ENCODE data around the gene VPS37B. TPM values are rescaled to one million over a fixed set of nuclear protein-coding genes. Genes with fewer than 3 reads are reported as not detected.
A peak's percentile ranks its signal among the peaks of the same experiment; 100 is the strongest.

Gene VPS37B
- total and polyA plus RNA-seq, 2 of the 8 experiments (the other 6 are each of a cell fraction or from before 2014, with no cell fraction given) = 11.9 to 15.7 TPM

DNA sequence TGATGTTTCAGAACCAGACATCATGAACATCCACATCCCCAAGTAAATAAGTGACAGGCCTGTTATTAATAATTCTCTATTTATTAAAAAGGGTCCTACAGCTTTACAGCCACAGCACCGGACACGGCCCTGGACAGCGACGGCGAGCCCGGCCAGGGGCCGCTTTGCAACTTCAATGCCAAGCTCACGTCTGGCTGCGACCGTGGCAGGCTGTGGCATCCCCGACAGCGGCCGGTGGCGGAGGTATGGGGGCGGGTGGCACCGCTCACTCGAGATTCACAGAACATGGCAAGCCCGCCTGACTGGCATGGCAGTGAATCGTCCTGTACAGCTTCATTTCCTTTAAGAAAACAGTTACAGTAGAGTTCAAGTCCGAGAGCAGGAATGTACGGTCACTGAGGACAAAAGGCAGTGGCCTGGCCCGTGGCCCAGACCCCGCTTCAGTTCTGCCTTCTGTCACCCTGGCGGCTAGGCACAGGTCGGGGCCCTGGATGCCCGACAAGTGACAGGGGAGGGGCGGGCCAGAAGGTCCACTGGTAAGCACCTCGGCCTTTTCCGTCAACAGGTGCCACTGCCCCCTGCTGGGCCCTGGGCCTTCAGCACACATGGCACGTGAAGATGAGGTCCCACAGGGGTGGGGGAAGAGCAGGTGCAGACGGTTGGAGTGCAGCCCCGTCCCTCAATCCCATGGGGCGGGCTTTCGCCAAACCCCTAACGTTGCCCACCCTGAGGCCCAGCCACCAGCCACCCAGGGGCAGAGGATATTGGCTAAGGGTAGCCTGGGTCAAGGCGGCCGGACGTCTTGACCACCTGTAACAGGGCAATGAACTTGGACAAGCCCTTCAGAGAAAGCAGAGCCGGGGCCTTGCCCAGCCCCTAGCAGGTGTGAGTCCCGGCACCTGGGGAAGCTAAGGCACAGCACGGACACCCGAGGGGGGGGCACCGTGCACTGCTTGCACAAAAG is 30.4 kb downstream of the VPS37B start (continued):
- TF ChIP-seq, protein P1, sequence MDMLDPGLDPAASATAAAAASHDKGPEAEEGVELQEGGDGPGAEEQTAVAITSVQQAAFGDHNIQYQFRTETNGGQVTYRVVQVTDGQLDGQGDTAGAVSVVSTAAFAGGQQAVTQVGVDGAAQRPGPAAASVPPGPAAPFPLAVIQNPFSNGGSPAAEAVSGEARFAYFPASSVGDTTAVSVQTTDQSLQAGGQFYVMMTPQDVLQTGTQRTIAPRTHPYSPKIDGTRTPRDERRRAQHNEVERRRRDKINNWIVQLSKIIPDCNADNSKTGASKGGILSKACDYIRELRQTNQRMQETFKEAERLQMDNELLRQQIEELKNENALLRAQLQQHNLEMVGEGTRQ (IDR thresholded peaks at IDR 0.05; ENCODE audit: low read length) = no peak
- TF ChIP-seq, protein P2, sequence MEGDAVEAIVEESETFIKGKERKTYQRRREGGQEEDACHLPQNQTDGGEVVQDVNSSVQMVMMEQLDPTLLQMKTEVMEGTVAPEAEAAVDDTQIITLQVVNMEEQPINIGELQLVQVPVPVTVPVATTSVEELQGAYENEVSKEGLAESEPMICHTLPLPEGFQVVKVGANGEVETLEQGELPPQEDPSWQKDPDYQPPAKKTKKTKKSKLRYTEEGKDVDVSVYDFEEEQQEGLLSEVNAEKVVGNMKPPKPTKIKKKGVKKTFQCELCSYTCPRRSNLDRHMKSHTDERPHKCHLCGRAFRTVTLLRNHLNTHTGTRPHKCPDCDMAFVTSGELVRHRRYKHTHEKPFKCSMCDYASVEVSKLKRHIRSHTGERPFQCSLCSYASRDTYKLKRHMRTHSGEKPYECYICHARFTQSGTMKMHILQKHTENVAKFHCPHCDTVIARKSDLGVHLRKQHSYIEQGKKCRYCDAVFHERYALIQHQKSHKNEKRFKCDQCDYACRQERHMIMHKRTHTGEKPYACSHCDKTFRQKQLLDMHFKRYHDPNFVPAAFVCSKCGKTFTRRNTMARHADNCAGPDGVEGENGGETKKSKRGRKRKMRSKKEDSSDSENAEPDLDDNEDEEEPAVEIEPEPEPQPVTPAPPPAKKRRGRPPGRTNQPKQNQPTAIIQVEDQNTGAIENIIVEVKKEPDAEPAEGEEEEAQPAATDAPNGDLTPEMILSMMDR (IDR thresholded peaks at IDR 0.05; ENCODE audit: control extremely low read depth in 1 of 3, insufficient read depth in 1 of 3, low read depth in 1 of 3, low read length in 3 of 3) = peak; percentile 17 to 42 (median 42); a peak in 3 of 4 replicates
- no peak for TF ChIP-seq KDM5A (IDR thresholded peaks at IDR 0.05; ENCODE audit: low read length)
- TF ChIP-seq TCF12 (IDR thresholded peaks at IDR 0.05; ENCODE audit: low read depth, low read length) = no peak
- no peak for TF ChIP-seq CHD2 (IDR thresholded peaks at IDR 0.05; ENCODE audit: low read length)
- no peak for TF ChIP-seq SP1 (IDR thresholded peaks at IDR 0.05; ENCODE audit: low read depth, low read length)
- TF ChIP-seq, protein P3, sequence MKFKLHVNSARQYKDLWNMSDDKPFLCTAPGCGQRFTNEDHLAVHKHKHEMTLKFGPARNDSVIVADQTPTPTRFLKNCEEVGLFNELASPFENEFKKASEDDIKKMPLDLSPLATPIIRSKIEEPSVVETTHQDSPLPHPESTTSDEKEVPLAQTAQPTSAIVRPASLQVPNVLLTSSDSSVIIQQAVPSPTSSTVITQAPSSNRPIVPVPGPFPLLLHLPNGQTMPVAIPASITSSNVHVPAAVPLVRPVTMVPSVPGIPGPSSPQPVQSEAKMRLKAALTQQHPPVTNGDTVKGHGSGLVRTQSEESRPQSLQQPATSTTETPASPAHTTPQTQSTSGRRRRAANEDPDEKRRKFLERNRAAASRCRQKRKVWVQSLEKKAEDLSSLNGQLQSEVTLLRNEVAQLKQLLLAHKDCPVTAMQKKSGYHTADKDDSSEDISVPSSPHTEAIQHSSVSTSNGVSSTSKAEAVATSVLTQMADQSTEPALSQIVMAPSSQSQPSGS (IDR thresholded peaks at IDR 0.05; ENCODE audit: low read length) = no peak

Measured in H1 (cell line).